Measurements from ENCODE around the gene MAP4K4.
"Not testable (repeated sequence)": the region's sequence is repeated elsewhere in the genome, so short reads cannot be mapped to it uniquely, and the experiment has no call there.

Gene MAP4K4

DNA sequence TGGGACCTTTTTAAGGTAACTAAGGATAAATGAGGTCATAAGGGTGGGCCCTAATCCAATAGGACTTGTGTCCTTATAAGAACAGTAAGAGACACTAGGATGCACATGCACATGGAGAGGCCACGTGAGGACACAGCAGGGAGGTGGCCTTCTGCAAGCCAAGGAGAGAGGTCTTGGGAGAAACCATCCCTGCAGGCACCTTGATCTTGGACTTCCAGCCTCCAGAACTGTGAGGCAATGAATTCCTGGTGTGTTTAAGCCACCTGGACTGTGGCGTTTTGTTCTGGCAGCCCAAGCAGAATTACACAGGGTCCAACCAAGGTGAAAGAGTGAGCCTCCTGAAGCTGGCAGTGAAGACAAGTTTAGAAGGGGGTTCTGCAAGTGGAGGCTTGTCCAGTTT is 204.7 kb downstream of the MAP4K4 start:
- Histone ChIP-seq H3K4me3 (no peak overlapping the region), H3K27me3 (ENCODE audit: low read depth) (no peaks in the 10 kb centered on the region), H3K4me1 (no peaks in the 10 kb centered on the region), H3K36me3 (replicated peaks) (no peaks in the 10 kb centered on the region), H3K9me3 (no peaks in the 10 kb centered on the region)
- DNase-seq (ENCODE audit: low spot score in 2 of 2): no peak
- in situ Hi-C loops (cut with MboI; ENCODE audit: low sequenced_read_pairs): no loop called here

DNA sequence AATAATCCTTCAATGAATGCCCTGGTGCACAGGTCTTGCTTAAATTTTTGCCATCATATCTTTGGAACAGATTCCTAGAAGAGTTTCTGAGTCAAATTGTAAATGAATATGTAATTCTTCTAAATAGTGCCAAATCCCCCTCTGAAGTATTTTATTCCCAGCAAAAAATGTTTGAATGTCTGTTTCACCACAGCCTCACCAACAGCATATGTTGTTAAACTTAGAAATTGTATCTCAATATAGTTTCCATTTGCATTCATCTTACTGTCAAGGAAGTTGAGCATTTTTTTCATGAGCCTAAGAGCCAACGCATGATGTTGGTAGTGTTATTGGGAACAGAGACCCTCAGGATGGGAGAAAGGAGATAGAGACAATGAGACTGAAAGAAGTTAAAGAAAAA is 207.4 kb downstream of the MAP4K4 start:
- no peaks in the 10 kb centered on the region for H3K4me1 ChIP-seq
- in situ Hi-C loops (cut with MboI; ENCODE audit: low sequenced_read_pairs): no loop called here
- no peak overlapping the region for H3K4me3 ChIP-seq
- H3K27me3 ChIP-seq (ENCODE audit: low read depth): no peaks in the 10 kb centered on the region
- no peak for DNase-seq (ENCODE audit: low spot score in 2 of 2)
- H3K36me3 ChIP-seq (replicated peaks): no peaks in the 10 kb centered on the region
- no peaks in the 10 kb centered on the region for H3K9me3 ChIP-seq

DNA sequence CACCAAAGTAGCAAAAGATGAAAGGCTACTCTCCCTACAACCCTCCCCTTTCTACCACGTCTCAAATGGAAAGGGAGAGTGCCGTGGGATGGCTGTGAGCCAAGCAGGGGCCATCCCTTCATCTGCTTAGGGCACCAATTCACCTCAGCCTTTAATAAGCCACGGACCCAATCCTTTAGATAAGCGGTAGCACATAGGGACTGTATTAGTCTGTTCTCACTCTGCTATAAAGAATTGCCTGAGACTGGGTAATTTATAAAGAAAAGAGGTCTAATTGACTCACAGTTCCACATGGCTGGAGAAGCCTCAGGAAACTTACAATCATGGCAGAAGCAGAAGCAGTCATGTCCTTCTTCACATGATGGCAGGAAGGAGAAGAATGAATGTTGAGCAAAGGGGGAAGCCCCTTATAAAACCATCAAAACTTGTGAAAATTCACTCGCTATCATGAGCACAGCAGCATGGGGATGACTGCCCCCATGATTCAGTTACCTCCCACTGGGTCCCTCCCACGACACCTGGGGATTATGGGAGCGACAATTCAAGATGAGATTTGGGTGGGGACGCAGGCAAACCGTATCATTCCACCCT is 208.3 kb downstream of the MAP4K4 start:
- H3K4me1 ChIP-seq: no peaks in the 10 kb centered on the region
- no peak overlapping the region for H3K4me3 ChIP-seq
- in situ Hi-C loops (cut with MboI; ENCODE audit: low sequenced_read_pairs): no loop called here
- H3K36me3 ChIP-seq (replicated peaks): no peaks in the 10 kb centered on the region
- DNase-seq (ENCODE audit: low spot score in 2 of 2): no peak
- no peaks in the 10 kb centered on the region for H3K9me3 ChIP-seq
- no peaks in the 10 kb centered on the region for H3K27me3 ChIP-seq (ENCODE audit: low read depth)

GRCh38 chr2:101909760-101910159 is 212.3 kb downstream of the MAP4K4 start:
- no peak overlapping the region for H3K4me3 ChIP-seq
- H3K4me1 ChIP-seq: no peaks in the 10 kb centered on the region
- in situ Hi-C loops (cut with MboI; ENCODE audit: low sequenced_read_pairs): no loop called here
- H3K36me3 ChIP-seq (replicated peaks): no peaks in the 10 kb centered on the region
- H3K9me3 ChIP-seq: no peaks in the 10 kb centered on the region
- DNase-seq (ENCODE audit: low spot score in 2 of 2): no peak
- peaks cover 2% of the 10 kb centered on the region; the same call in 1 of the 2 replicates for H3K27me3 ChIP-seq (ENCODE audit: low read depth)

DNA sequence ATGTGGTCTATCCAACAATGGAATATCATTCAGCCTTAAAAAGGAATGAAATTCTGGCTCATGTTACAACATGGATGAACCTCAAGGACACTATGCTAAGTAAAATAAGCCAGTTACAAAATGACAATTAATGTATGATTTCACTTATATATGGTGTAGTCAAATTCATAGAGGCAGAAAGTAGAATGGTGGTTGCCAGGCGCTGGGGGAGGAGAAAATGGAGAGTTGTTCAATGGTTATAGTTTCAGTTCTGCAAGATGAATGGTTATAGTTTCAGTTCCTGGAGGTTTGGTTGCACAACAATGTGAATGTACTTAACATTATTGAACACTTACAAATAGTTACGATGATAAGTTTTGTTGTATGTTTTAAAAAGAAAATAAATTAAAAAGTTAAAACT is 215.0 kb downstream of the MAP4K4 start:
- in situ Hi-C loops (cut with MboI; ENCODE audit: low sequenced_read_pairs): no loop called here
- DNase-seq (ENCODE audit: low spot score in 2 of 2): no peak
- Histone ChIP-seq H3K36me3 (replicated peaks) (no peaks in the 10 kb centered on the region), H3K4me3 (no peak overlapping the region), H3K9me3 (no peaks in the 10 kb centered on the region), H3K4me1 (no peaks in the 10 kb centered on the region), H3K27me3 (ENCODE audit: low read depth) (peaks cover 2% of the 10 kb centered on the region; the same call in 1 of the 2 replicates)

GRCh38 chr2:101921319-101921952 is 223.9 kb downstream of the MAP4K4 start:
- Histone ChIP-seq H3K4me1 (no peaks in the 10 kb centered on the region), H3K36me3 (replicated peaks) (no peaks in the 10 kb centered on the region), H3K9me3 (no peaks in the 10 kb centered on the region), H3K27me3 (ENCODE audit: low read depth) (no peaks in the 10 kb centered on the region), H3K4me3 (no peak overlapping the region)
- in situ Hi-C loops (cut with MboI; ENCODE audit: low sequenced_read_pairs): no loop called here
- DNase-seq (ENCODE audit: low spot score in 2 of 2): no peak

DNA sequence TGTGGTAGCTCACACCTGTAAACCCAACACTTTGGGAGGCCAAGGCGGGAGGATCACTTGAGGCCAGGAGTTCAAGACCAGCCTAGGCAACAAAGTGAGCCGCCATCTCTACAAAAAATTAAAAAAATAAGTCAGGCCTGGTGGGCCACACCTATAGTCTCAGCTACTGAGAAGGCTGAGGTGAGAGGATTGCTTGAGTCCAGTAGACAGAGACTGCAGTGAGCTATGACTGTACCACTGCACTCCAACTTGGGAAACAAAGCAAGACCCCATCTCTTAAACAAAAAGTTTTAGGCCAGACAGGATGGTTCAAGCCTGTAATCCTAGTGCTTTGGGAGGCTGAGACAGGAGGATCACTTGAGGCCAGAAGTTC is 224.4 kb downstream of the MAP4K4 start:
- Histone ChIP-seq H3K9me3 (no peaks in the 10 kb centered on the region), H3K4me3 (no peak overlapping the region), H3K27me3 (ENCODE audit: low read depth) (no peaks in the 10 kb centered on the region), H3K4me1 (no peaks in the 10 kb centered on the region), H3K36me3 (replicated peaks) (no peaks in the 10 kb centered on the region)
- DNase-seq (ENCODE audit: low spot score in 2 of 2): no peak
- in situ Hi-C loops (cut with MboI; ENCODE audit: low sequenced_read_pairs): no loop called here

DNA sequence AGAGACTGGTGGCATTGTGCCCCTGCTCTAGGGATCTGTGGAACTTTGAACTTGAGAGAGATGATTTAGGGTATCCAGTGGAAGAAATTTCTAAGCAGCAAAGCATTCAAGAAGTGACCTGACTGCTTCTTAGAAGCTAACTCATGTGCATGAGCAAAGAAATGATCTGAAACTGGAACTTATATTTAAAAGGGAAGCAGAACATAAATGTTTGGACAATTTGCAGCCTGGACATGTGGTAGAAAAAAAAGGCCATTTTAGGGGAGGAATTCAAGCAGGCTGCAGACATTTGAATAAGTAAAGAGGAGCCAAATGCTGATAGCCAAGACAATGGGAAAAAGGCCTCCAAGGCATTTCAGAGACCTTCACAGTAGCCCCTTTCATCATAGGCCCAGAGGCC is 226.8 kb downstream of the MAP4K4 start:
- H3K9me3 ChIP-seq; H3K36me3 ChIP-seq (replicated peaks); H3K4me1 ChIP-seq; H3K4me3 ChIP-seq; H3K27me3 ChIP-seq (ENCODE audit: low read depth); DNase-seq (ENCODE audit: low spot score in 2 of 2); in situ Hi-C loops (cut with MboI; ENCODE audit: low sequenced_read_pairs): not testable (repeated sequence)

- no peak overlapping the region for H3K4me3 ChIP-seq
- in situ Hi-C loops (cut with MboI; ENCODE audit: low sequenced_read_pairs): no loop called here
- H3K4me1 ChIP-seq: no peaks in the 10 kb centered on the region
- DNase-seq (ENCODE audit: low spot score in 2 of 2): no peak
- no peaks in the 10 kb centered on the region for H3K27me3 ChIP-seq (ENCODE audit: low read depth)
- no peaks in the 10 kb centered on the region for H3K36me3 ChIP-seq (replicated peaks)
- H3K9me3 ChIP-seq: no peaks in the 10 kb centered on the region
Observed at GRCh38 chr2:101930019-101930418, 232.5 kb downstream of the MAP4K4 start.

DNA sequence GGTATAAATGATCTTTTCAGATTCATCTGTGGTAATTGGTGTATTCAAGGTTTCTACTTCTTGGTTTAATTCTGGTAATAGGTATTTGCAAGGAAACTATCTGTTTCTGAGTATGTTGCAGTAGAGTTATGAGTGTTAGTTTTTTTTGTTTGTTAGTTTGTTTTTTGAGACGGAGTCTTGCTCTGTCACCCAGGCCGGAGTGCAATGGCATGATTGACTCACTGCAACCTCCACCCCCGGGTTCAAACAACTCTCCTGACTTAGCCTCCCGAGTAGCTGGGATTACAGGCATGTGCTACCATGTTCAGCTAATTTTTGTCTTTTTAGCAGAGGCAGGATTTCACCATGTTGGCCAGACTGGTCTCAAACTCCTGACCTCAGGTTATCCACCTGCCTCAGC is 233.3 kb downstream of the MAP4K4 start:
- Histone ChIP-seq H3K27me3 (ENCODE audit: low read depth) (no peaks in the 10 kb centered on the region), H3K4me3 (no peak overlapping the region), H3K36me3 (replicated peaks) (no peaks in the 10 kb centered on the region), H3K4me1 (no peaks in the 10 kb centered on the region), H3K9me3 (no peaks in the 10 kb centered on the region)
- DNase-seq (ENCODE audit: low spot score in 2 of 2): no peak
- in situ Hi-C loops (cut with MboI; ENCODE audit: low sequenced_read_pairs): no loop called here

GRCh38 chr2:101931402-101931801 is 233.9 kb downstream of the MAP4K4 start:
- no peaks in the 10 kb centered on the region for H3K9me3 ChIP-seq
- in situ Hi-C loops (cut with MboI; ENCODE audit: low sequenced_read_pairs): no loop called here
- H3K4me3 ChIP-seq: no peak overlapping the region
- H3K36me3 ChIP-seq (replicated peaks): no peaks in the 10 kb centered on the region
- DNase-seq (ENCODE audit: low spot score in 2 of 2): no peak
- no peaks in the 10 kb centered on the region for H3K27me3 ChIP-seq (ENCODE audit: low read depth)
- H3K4me1 ChIP-seq: no peaks in the 10 kb centered on the region

DNA sequence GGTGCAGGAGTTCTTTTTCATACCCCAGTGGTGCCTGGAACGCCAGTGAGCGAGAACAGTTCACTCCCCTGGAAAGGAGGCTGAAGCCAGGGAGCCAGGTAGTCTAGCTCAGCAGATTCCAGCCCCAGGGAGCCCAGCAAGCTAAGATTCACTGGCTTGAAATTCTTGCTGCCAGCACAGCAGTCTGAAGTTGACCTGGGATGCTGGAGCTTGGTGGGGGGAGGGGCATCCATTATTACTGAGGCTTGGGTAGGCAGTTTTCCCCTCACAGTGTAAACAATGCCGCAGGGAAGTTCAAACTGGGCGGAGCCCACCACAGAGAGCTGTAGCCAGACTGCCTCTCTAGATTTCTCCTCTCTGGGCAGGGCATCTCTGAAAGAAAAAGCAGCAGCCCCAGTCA is 238.3 kb downstream of the MAP4K4 start:
- H3K9me3 ChIP-seq; H3K4me1 ChIP-seq; H3K36me3 ChIP-seq (replicated peaks); H3K4me3 ChIP-seq; H3K27me3 ChIP-seq (ENCODE audit: low read depth); in situ Hi-C loops (cut with MboI; ENCODE audit: low sequenced_read_pairs): not testable (repeated sequence)
- DNase-seq (ENCODE audit: low spot score in 2 of 2): peak in 1 of 2 experiments; percentile 10

DNA sequence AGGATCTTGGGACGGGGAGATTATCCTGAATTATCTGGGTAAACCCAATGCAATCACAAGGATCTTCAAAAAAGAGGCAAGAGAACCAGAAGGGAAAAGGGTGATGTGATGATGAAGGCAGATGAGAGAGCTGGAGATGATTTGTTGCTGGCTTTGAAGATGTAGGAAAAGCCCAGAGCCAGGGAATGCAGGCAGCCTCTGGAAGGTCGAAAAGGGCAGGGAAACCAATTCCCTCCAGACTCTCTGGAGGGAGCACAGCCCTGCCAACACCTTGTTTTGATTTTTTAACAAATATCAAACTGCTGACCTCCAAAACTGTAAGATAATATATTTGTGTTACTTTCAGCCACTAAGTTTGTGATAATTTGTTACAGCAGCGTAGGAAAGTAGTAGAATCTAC is 245.3 kb downstream of the MAP4K4 start:
- no peaks in the 10 kb centered on the region for H3K27me3 ChIP-seq (ENCODE audit: low read depth)
- no peaks in the 10 kb centered on the region for H3K36me3 ChIP-seq (replicated peaks)
- in situ Hi-C loops (cut with MboI; ENCODE audit: low sequenced_read_pairs): no loop called here
- no peak overlapping the region for H3K4me3 ChIP-seq
- no peaks in the 10 kb centered on the region for H3K4me1 ChIP-seq
- DNase-seq (ENCODE audit: low spot score in 2 of 2): no peak
- no peaks in the 10 kb centered on the region for H3K9me3 ChIP-seq
